A549 (cell line): ENCODE data around the gene RADIL. TPM values are rescaled to one million over a fixed set of nuclear protein-coding genes. Genes with fewer than 3 reads are reported as not detected.

Source experiments
- ATAC-seq, 2 experiments: fragments of 200-7000 bp in 1 of 2; fragments of >200 bp in 1 of 2; cut with Nextera tagmentation in 1 of 2; cut with Tn5 transposase in 1 of 2; 3 replicates each; pipeline versions ENCODE4 v1.8.0 to v1.9.1; 2018 to 2020; ENCODE audit warnings: mild to moderate bottlenecking in 1 of 2, moderate library complexity in 1 of 2
- CTCF ChIA-PET: fragments of 300-600 bp; sonication (Branson Sonifier 250); formaldehyde crosslinking; extraction: SDS; loops from one replicate; lab custom pipeline; 2021; ENCODE audit warnings: antibody characterized with exemption, inconsistent platforms; lab: Yijun Ruan, JAX
- POLR2A ChIA-PET: fragments of 350-600 bp; formaldehyde crosslinking; extraction: SDS; loops from one replicate; lab custom pipeline; 2021; ENCODE audit warnings: antibody characterized with exemption, inconsistent platforms; lab: Yijun Ruan, JAX
- DNase-seq, 2 experiments: peaks; one replicate each; pipeline versions ENCODE4 v3.0.0 to v3.0.0-alpha.2; 2011 to 2016; ENCODE audit warnings: low read depth in 1 of 2, low spot score in 1 of 2
- FAIRE-seq: peaks from 2 replicates; lab custom pipeline; 2011; peaks lifted over from hg19 to GRCh38; lab: Jason Lieb, UNC
- H3K27ac ChIP-seq, 2 experiments: fragments of >200 bp; sonication (Bioruptor Twin); formaldehyde crosslinking; 3 replicates each; pipeline ENCODE4 v1.5.1; 2016 to 2017
- H3K4me1 ChIP-seq: fragments of >200 bp; sonication (Bioruptor Twin); formaldehyde crosslinking; 3 replicates; pipeline ENCODE4 v1.6.1; 2016
- H3K4me2 ChIP-seq: fragments of >200 bp; sonication (Bioruptor Twin); formaldehyde crosslinking; 3 replicates; pipeline ENCODE4 v1.6.1; 2016
- H3K4me3 ChIP-seq: fragments of >200 bp; sonication (Bioruptor Twin); formaldehyde crosslinking; 3 replicates; pipeline ENCODE4 v1.5.1; 2016
- H3K9me3 ChIP-seq: fragments of >200 bp; sonication (Bioruptor Twin); formaldehyde crosslinking; 3 replicates; pipeline ENCODE4 v1.6.1; 2016
- BCL3 ChIP-seq: fragments of >200 bp; sonication (Bioruptor Twin); formaldehyde crosslinking; IDR thresholded peaks from 3 replicates; pipeline ENCODE4 v1.6.1; 2016
- CBX2 ChIP-seq: fragments of 200-600 bp; sonication (generic); IDR thresholded peaks from 2 replicates; pipeline ENCODE4 v1.6.1; 2016; ENCODE audit warnings: low read depth, mild to moderate bottlenecking, borderline replicate concordance
- CBX8 ChIP-seq: fragments of 200-600 bp; sonication (generic); IDR thresholded peaks from 2 replicates; pipeline ENCODE4 v1.6.1; 2016
- CEBPB ChIP-seq, 2 experiments: fragments of >200 bp in 1 of 2; sonication (Bioruptor Twin) in 1 of 2; formaldehyde crosslinking in 1 of 2; IDR thresholded peaks; 2 replicates each; pipeline ENCODE4 v1.6.1; 2012 to 2016
- CHD4 ChIP-seq: fragments of 200-600 bp; sonication (generic); IDR thresholded peaks from 2 replicates; pipeline ENCODE4 v1.6.1; 2016; ENCODE audit warnings: antibody characterized with exemption, mild to moderate bottlenecking, borderline replicate concordance
- CTCF ChIP-seq: fragments of >200 bp; sonication (Bioruptor Twin); formaldehyde crosslinking; IDR thresholded peaks from 3 replicates; pipeline ENCODE4 v1.5.1; 2016
- EHF ChIP-seq: fragments of 250-450 bp; sonication (Bioruptor Pico); IDR thresholded peaks from 2 replicates; pipeline ENCODE4 v1.5.0; 2020; ENCODE audit warnings: mild to moderate bottlenecking
- EHMT2 ChIP-seq: fragments of 200-600 bp; sonication (generic); IDR thresholded peaks from 2 replicates; pipeline ENCODE4 v1.6.1; 2016; ENCODE audit warnings: antibody characterized with exemption, low read depth, mild to moderate bottlenecking, moderate library complexity
- EP300 ChIP-seq, 2 experiments: fragments of >200 bp; sonication (Bioruptor Twin); formaldehyde crosslinking; IDR thresholded peaks; 2 replicates in 1 of 2; 3 replicates in 1 of 2; pipeline ENCODE4 v1.6.1; 2016 to 2017
- ESRRA ChIP-seq: fragments of 150-350 bp; IDR thresholded peaks from 2 replicates; pipeline ENCODE4 v1.6.1; 2014; ENCODE audit warnings: mild to moderate bottlenecking, low read length, borderline replicate concordance
- GATA3 ChIP-seq: IDR thresholded peaks from 2 replicates; pipeline ENCODE4 v1.6.1; 2012; ENCODE audit warnings: borderline replicate concordance
- HDAC2 ChIP-seq: fragments of 200-600 bp; sonication (generic); IDR thresholded peaks from 2 replicates; pipeline ENCODE4 v1.6.1; 2016
- HMGXB4 ChIP-seq: fragments of 250-450 bp; sonication (Bioruptor Pico); IDR thresholded peaks from 2 replicates; pipeline ENCODE4 v1.5.0; 2021; ENCODE audit warnings: mild to moderate bottlenecking, moderate library complexity, borderline replicate concordance
- HOXB13 ChIP-seq: fragments of 250-450 bp; sonication (Bioruptor Pico); IDR thresholded peaks from 2 replicates; pipeline ENCODE4 v1.5.0; 2020; ENCODE audit warnings: low read depth, mild to moderate bottlenecking, moderate library complexity
- HOXB5 ChIP-seq: fragments of 250-450 bp; sonication (Bioruptor Pico); IDR thresholded peaks from 2 replicates; pipeline ENCODE4 v1.5.0; 2020; ENCODE audit warnings: mild to moderate bottlenecking, moderate library complexity
- KDM5A ChIP-seq: fragments of 200-600 bp; sonication (generic); IDR thresholded peaks from 2 replicates; pipeline ENCODE4 v1.6.1; 2016; ENCODE audit warnings: antibody characterized with exemption, mild to moderate bottlenecking
- MAFK ChIP-seq: fragments of 450-650 bp; IDR thresholded peaks from 2 replicates; pipeline ENCODE4 v1.6.1; 2014; ENCODE audit not compliant: partially characterized antibody
- MAX ChIP-seq: IDR thresholded peaks from 2 replicates; pipeline ENCODE4 v1.6.1; 2012
- MYC ChIP-seq: IDR thresholded peaks from 2 replicates; pipeline ENCODE4 v1.6.1; 2012; ENCODE audit warnings: mild to moderate bottlenecking, inconsistent platforms, low read length, improper control_type of control experiment, borderline replicate concordance
- NR3C1 ChIP-seq: fragments of >200 bp; sonication (Bioruptor Twin); formaldehyde crosslinking; IDR thresholded peaks from 3 replicates; pipeline ENCODE4 v1.6.1; 2017
- PHF8 ChIP-seq: fragments of 200-600 bp; sonication (generic); IDR thresholded peaks from 2 replicates; pipeline ENCODE4 v1.6.1; 2016; ENCODE audit warnings: low read depth, mild to moderate bottlenecking, antibody characterized with exemption, moderate library complexity, borderline replicate concordance
- RARB ChIP-seq: fragments of 250-450 bp; sonication (Bioruptor Pico); IDR thresholded peaks from 2 replicates; pipeline ENCODE4 v1.8.0; 2021; ENCODE audit warnings: mild to moderate bottlenecking, moderate library complexity
- RCOR1 ChIP-seq: fragments of 150-350 bp; IDR thresholded peaks from 2 replicates; pipeline ENCODE4 v1.6.1; 2014; ENCODE audit warnings: antibody characterized with exemption, low read length, low read depth
- SMC3 ChIP-seq: fragments of >200 bp; sonication (Bioruptor Twin); formaldehyde crosslinking; IDR thresholded peaks from 3 replicates; pipeline ENCODE4 v1.6.1; 2018; ENCODE audit warnings: inconsistent platforms
- USF2 ChIP-seq: fragments of 450-650 bp; IDR thresholded peaks from 2 replicates; pipeline ENCODE4 v1.6.1; 2014; ENCODE audit warnings: antibody characterized with exemption
- ZC3H11A ChIP-seq: fragments of 450-650 bp; IDR thresholded peaks from 2 replicates; pipeline ENCODE4 v1.6.1; 2014; ENCODE audit warnings: antibody characterized with exemption, mild to moderate bottlenecking
- ZNF302 ChIP-seq: fragments of 250-450 bp; sonication (Bioruptor Pico); IDR thresholded peaks from 2 replicates; pipeline ENCODE4 v1.9.0; 2021; ENCODE audit warnings: inconsistent platforms, mild to moderate bottlenecking, moderate library complexity
- WGBS: methylation state at CpG from one replicate; pipeline ENCODE4 v1.1.6; 2017; ENCODE audit errors: missing lambda C conversion rate; 5-methylcytosine and 5-hydroxymethylcytosine counted together
- polyA plus RNA-seq, 4 experiments: library from polyadenylated mRNA; depleted of rRNA in 3 of 4; stranded (reverse); fragments of >200 nt; fragmentation: RNase III in 1 of 4; extraction: RNeasy Plus Mini Kit Qiagen cat#74134 plus additional on column Dnase treatment in 1 of 4; gene quantifications; 2 replicates in 3 of 4; 3 replicates in 1 of 4; pipeline ENCODE4 v1.2.3, GENCODE V29; 2011 to 2017

The RADIL gene
- polyA plus RNA-seq, 2 of the 4 experiments (the other 2 are of a cell fraction) = 1.0 to 1.1 TPM

DNA sequence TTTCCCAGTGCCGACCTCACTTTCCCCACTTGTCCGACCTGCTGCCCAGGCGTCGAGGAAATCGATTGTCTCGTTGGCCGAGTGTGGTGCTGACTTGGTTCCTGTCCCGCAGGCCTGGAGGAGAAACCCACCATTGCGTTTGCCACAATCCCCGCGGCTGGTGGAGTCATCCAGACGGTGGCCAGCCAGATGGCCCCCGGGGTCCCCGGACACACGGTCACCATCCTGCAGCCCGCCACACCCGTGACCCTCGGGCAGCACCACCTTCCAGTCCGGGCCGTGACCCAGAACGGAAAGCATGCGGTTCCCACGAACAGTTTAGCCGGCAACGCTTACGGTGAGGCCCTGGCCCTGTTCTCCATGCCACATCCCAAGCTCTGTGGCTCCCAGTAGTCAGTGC, 122.6 kb downstream of the RADIL start:
- TF ChIP-seq CTCF (no peak), EP300 (IDR thresholded peaks at IDR 0.05) (no peak)
- TF ChIP-seq, all 56 proteins: peak for 0
- 89% methylated on average over 18 of the region's 26 CpGs for WGBS
- H3K9me3 ChIP-seq = no peaks in the 10 kb centered on the region
- ChIA-PET CTCF (no interaction called here), POLR2A (no interaction called here)
- no peaks in the 10 kb centered on the region for H3K4me1 ChIP-seq
- H3K4me2 ChIP-seq = no peak overlapping the region
- DNase-seq (no peak), FAIRE-seq (no peak), ATAC-seq (no peak)
- H3K27ac ChIP-seq = no peak overlapping the region
- H3K4me3 ChIP-seq = no peak overlapping the region

- ChIA-PET CTCF (interaction anchor here (0.7 to 6.6 kb wide), 2 partner anchors 15 to 21 kb away, joined by 3 to 46 read pairs; no protein-coding TSS in a partner anchor), POLR2A (no interaction called here)
- WGBS = 95% methylated on average over 19 of the region's 40 CpGs
- H3K4me1 ChIP-seq = no peaks in the 10 kb centered on the region; the same call in 2 of the 3 replicates
- ATAC-seq (no peak), DNase-seq (no peak), FAIRE-seq (no peak)
- H3K27ac ChIP-seq = no peak overlapping the region
- no peak overlapping the region for H3K4me2 ChIP-seq
- no peaks in the 10 kb centered on the region for H3K9me3 ChIP-seq
- no peak overlapping the region for H3K4me3 ChIP-seq
- TF ChIP-seq GATA3 = no peak
- no peak for TF ChIP-seq SMC3
- no peak for TF ChIP-seq CHD4
- TF ChIP-seq HMGXB4 (CRISPR knock-in tag) = no peak
- no peak for TF ChIP-seq KDM5A
- TF ChIP-seq EHF (CRISPR knock-in tag) = no peak
- no peak for TF ChIP-seq ESRRA
- TF ChIP-seq HOXB13 = no peak
Measured at GRCh38 chr7:4759211-4759610, 124.3 kb downstream of the RADIL start.

- no peak overlapping the region for H3K4me3 ChIP-seq
- no peak for FAIRE-seq
- no peak for DNase-seq
- ChIA-PET CTCF (interaction anchor here (0.7 to 6.6 kb wide), 3 partner anchors 15 to 127 kb away, joined by 3 to 46 read pairs (median 6); no protein-coding TSS in a partner anchor), POLR2A (no interaction called here)
- no peak overlapping the region for H3K27ac ChIP-seq
- 95% methylated on average over 29 of the region's 29 CpGs for WGBS
- ATAC-seq = no peak
- H3K9me3 ChIP-seq = no peaks in the 10 kb centered on the region
- no peak for TF ChIP-seq HDAC2
- TF ChIP-seq MYC = no peak
- TF ChIP-seq HMGXB4 (CRISPR knock-in tag) = no peak
- no peak for TF ChIP-seq ZC3H11A
- TF ChIP-seq MAX = no peak
- TF ChIP-seq EHMT2 = no peak
- no peak for TF ChIP-seq BCL3
- no peak for TF ChIP-seq HOXB5
- TF ChIP-seq NR3C1 = no peak
- TF ChIP-seq HOXB13 = no peak
- TF ChIP-seq CBX8 = no peak
- no peak for TF ChIP-seq ZNF302 (CRISPR knock-in tag)
- no peak for TF ChIP-seq RCOR1
- no peak for TF ChIP-seq PHF8
- no peak for TF ChIP-seq CEBPB (IDR thresholded peaks at IDR 0.05)
- TF ChIP-seq MAFK = no peak
- no peak for TF ChIP-seq USF2
- no peak for TF ChIP-seq RARB (CRISPR knock-in tag)
- no peak for TF ChIP-seq CBX2
- no peak overlapping the region for H3K4me2 ChIP-seq
- H3K4me1 ChIP-seq = peaks cover under 1% of the 10 kb centered on the region; the same call in 1 of the 3 replicates
Measured at GRCh38 chr7:4758791-4759190, 124.7 kb downstream of the RADIL start.
